Measurements from ENCODE around the gene TRPV5.
A peak's percentile ranks its signal among the peaks of the same experiment; 100 is the strongest.

The TRPV5 gene

DNA sequence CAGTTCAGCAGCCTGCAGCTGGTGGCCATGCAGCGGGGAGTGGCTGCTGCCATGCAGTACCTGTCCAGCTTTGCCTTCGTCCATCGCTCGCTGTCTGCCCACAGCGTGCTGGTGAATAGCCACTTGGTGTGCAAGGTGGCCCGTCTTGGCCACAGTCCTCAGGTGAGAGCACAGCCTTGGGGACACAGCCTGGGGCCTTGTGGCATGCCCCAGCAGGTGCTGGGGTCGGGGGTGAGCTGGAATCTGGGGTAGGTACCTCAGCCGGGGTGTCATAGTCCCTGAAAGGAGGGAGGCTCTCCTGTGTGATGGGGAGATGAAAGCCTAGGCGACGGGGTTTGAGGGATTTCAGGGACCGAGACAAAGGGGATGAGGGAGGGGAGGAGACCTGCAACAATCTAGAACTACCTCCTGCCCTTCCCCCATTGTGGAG lies 64.5 kb downstream of the TRPV5 start:
- Mint-ChIP-seq H3K4me3 (no peak overlapping the region), H3K27me3 (no peaks in the 10 kb centered on the region), H3K36me3 (ENCODE audit: low read depth) (peaks cover 9% of the 10 kb centered on the region), H3K4me1 (ENCODE audit: low read depth) (no peaks in the 10 kb centered on the region), H3K27ac (no peak overlapping the region), H3K9me3 (no peaks in the 10 kb centered on the region)
- no peak for DNase-seq

GRCh38 chr7:142868188-142868985 lies 65.2 kb downstream of the TRPV5 start:
- Mint-ChIP-seq H3K27ac (no peak overlapping the region), H3K4me3 (no peak overlapping the region), H3K9me3 (no peaks in the 10 kb centered on the region), H3K4me1 (ENCODE audit: low read depth) (no peaks in the 10 kb centered on the region), H3K27me3 (no peaks in the 10 kb centered on the region), H3K36me3 (ENCODE audit: low read depth) (peaks cover 14% of the 10 kb centered on the region)
- no peak for DNase-seq

DNA sequence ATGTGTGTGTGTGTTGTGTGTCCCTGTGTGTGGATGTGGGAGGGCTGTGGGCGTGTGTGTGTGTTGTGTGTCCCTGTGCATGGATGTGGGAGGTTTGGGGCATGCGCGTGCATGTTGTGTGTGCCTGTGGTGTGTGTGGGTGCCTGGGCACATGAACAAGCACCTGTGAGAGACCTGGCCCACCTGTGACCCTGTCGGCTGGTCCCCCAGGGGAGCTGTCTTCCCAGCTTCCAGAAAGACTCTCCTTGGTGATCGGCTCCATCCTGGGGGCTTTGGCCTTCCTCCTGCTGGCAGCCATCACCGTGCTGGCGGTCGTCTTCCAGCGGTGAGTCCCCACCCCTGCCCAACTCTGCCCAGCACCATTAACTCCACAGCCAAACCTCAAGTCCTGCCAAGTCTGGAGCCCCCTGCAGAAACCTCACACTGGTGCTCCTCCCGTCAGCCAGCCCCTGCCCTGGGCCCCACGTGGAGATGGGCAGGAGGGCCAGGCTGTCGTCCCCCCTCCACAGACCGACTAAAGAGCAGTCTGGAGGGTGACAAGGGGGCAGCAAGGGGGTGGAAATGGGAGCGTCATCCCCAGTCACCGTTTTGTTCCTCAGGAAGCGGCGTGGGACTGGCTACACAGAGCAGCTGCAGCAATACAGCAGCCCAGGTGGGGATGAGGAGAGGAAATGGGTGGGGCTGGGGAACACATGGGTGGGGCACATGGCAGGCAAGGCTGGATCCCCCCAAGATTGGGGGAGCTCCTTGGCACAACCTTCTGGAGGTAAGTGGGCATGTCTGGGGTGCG lies 66.0 kb downstream of the TRPV5 start:
- Mint-ChIP-seq H3K27ac (peak overlapping the region; percentile 40), H3K27me3 (no peaks in the 10 kb centered on the region), H3K36me3 (ENCODE audit: low read depth) (peaks cover 19% of the 10 kb centered on the region), H3K4me3 (no peak overlapping the region), H3K4me1 (ENCODE audit: low read depth) (no peaks in the 10 kb centered on the region), H3K9me3 (no peaks in the 10 kb centered on the region)
- no peak for DNase-seq

- no peak overlapping the region for H3K4me3 Mint-ChIP-seq
- DNase-seq: no peak
- peak overlapping the region; percentile 40 for H3K27ac Mint-ChIP-seq
- no peaks in the 10 kb centered on the region for H3K4me1 Mint-ChIP-seq (ENCODE audit: low read depth)
- no peaks in the 10 kb centered on the region for H3K27me3 Mint-ChIP-seq
- H3K9me3 Mint-ChIP-seq: no peaks in the 10 kb centered on the region
- peaks cover 19% of the 10 kb centered on the region for H3K36me3 Mint-ChIP-seq (ENCODE audit: low read depth)
Measured at GRCh38 chr7:142867097-142867378, 66.5 kb downstream of the TRPV5 start.

- H3K27me3 Mint-ChIP-seq: no peaks in the 10 kb centered on the region
- DNase-seq: no peak
- H3K4me1 Mint-ChIP-seq (ENCODE audit: low read depth): no peaks in the 10 kb centered on the region
- no peak overlapping the region for H3K4me3 Mint-ChIP-seq
- peaks cover 19% of the 10 kb centered on the region for H3K36me3 Mint-ChIP-seq (ENCODE audit: low read depth)
- no peak overlapping the region for H3K27ac Mint-ChIP-seq
- H3K9me3 Mint-ChIP-seq: no peaks in the 10 kb centered on the region
Measured at GRCh38 chr7:142866361-142867096, 67.0 kb downstream of the TRPV5 start.

DNA sequence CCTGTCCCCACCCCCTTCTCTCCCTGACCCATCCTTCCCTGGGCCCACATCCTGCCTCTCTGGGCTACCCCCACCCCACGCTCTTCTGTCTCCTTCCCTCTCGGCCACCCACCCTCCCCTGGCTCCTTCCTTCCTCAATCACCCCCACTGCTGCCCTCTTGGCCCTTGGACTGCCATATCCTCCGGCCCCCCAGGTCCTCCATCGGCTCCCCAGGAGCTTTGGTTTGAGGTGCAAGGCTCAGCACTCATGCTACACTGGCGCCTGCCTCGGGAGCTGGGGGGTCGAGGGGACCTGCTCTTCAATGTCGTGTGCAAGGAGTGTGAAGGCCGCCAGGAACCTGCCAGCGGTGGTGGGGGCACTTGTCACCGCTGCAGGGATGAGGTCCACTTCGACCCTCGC lies 67.8 kb downstream of the TRPV5 start:
- DNase-seq: no peak
- H3K9me3 Mint-ChIP-seq: no peaks in the 10 kb centered on the region
- no peaks in the 10 kb centered on the region for H3K4me1 Mint-ChIP-seq (ENCODE audit: low read depth)
- H3K27ac Mint-ChIP-seq: no peak overlapping the region
- no peak overlapping the region for H3K4me3 Mint-ChIP-seq
- no peaks in the 10 kb centered on the region for H3K27me3 Mint-ChIP-seq
- H3K36me3 Mint-ChIP-seq (ENCODE audit: low read depth): peaks cover 18% of the 10 kb centered on the region

DNA sequence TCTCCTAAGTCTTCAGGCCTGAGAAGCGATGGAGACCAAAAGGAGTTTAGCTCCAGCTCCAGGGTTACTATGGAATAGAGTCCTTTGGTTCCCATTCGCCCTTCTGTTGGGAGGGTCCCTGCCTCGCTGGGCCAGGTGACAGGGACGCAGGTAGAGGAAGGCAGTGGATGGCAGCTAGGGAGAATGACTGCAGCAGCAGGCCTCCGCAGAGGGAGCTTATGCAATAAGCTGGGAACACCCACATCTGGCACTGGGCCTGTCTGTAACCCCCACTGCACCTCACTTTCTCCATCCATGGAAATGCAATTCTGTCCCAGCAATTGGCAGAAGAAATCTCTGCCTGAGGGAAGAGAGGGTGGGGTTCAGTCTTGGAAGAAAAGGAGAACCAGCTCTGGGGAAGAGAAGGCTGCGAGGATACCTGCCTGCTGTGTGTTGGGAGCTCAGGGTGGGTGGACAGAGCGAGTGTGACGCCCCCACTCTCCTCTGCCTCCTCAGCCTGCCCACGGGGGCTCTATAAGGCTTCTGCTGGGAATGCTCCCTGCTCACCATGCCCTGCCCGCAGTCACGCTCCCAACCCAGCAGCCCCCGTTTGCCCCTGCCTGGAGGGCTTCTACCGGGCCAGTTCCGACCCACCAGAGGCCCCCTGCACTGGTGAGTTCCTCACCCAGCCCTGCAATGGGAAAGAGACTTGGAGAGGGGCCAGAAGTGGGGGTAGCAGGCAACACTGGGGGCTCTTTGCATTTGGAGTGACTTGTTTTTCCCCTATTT lies 68.4 kb downstream of the TRPV5 start:
- no peaks in the 10 kb centered on the region for H3K9me3 Mint-ChIP-seq
- H3K36me3 Mint-ChIP-seq (ENCODE audit: low read depth): peaks cover 17% of the 10 kb centered on the region
- no peak overlapping the region for H3K4me3 Mint-ChIP-seq
- no peaks in the 10 kb centered on the region for H3K27me3 Mint-ChIP-seq
- no peak for DNase-seq
- no peaks in the 10 kb centered on the region for H3K4me1 Mint-ChIP-seq (ENCODE audit: low read depth)
- no peak overlapping the region for H3K27ac Mint-ChIP-seq

GRCh38 chr7:142863891-142864685 lies 69.5 kb downstream of the TRPV5 start:
- peaks cover 10% of the 10 kb centered on the region for H3K36me3 Mint-ChIP-seq (ENCODE audit: low read depth)
- no peak overlapping the region for H3K27ac Mint-ChIP-seq
- no peak for DNase-seq
- no peaks in the 10 kb centered on the region for H3K27me3 Mint-ChIP-seq
- no peak overlapping the region for H3K4me3 Mint-ChIP-seq
- peaks cover 3% of the 10 kb centered on the region for H3K4me1 Mint-ChIP-seq (ENCODE audit: low read depth)
- no peaks in the 10 kb centered on the region for H3K9me3 Mint-ChIP-seq

DNA sequence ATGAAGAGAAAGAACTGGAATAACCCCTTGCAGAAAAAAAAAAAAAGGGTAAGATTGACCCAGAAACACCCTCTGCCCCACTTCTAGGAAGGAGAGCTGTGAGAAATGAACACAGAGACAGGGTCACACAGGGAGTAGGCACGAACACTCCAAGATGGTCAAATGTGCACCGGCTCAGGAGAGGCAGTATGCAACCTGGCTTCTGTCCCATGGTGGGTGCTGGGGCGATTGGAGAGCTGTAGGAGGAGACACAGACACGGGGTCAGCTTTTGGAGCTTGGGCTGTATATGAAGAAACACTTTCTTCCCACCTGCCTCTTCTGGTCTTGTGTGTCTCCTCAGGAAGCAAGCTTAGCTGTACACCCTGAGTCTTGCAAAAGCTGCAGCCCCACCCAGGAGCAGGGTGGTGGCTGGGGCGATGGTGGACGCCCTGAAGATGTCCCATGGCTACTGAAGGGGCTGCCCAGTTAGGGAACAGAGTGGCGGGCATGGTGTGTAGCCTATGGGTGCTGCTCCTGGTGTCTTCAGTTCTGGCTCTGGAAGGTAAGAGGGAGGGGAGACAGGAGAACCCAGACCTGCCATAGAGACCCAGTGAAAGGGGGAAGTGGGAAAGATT lies 70.7 kb downstream of the TRPV5 start:
- Mint-ChIP-seq H3K36me3 (ENCODE audit: low read depth) (peaks cover 10% of the 10 kb centered on the region), H3K27me3 (no peaks in the 10 kb centered on the region), H3K4me1 (ENCODE audit: low read depth) (peaks cover 3% of the 10 kb centered on the region), H3K4me3 (no peak overlapping the region), H3K9me3 (no peaks in the 10 kb centered on the region), H3K27ac (peak overlapping the region; percentile 23)
- no peak for DNase-seq

DNA sequence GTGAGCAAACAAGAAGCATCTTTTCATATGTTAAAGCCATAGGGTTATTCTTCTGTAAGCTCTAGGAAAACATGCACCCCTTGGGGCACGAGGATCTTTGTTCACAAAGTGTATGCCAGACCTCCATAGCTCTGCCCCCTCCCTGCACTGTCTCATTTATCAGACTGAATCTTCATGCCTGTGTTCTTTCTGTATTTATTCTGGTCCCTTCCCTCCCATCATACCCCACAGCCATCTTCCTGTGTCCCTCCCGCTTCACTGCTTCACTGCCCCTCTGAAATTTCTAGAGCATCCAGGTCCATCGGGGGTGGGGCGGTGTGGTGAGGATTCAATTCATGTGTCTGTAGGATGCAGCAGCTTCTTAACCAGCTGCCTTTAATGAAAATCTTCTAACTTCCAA lies 71.2 kb downstream of the TRPV5 start:
- no peaks in the 10 kb centered on the region for H3K9me3 Mint-ChIP-seq
- H3K4me1 Mint-ChIP-seq (ENCODE audit: low read depth): peaks cover 5% of the 10 kb centered on the region
- peaks cover 10% of the 10 kb centered on the region for H3K36me3 Mint-ChIP-seq (ENCODE audit: low read depth)
- H3K4me3 Mint-ChIP-seq: no peak overlapping the region
- H3K27ac Mint-ChIP-seq: no peak overlapping the region
- DNase-seq: no peak
- no peaks in the 10 kb centered on the region for H3K27me3 Mint-ChIP-seq

GRCh38 chr7:142860968-142861367 lies 72.6 kb downstream of the TRPV5 start:
- peaks cover 16% of the 10 kb centered on the region for H3K4me1 Mint-ChIP-seq (ENCODE audit: low read depth)
- H3K9me3 Mint-ChIP-seq: no peaks in the 10 kb centered on the region
- no peaks in the 10 kb centered on the region for H3K27me3 Mint-ChIP-seq
- no peak for DNase-seq
- H3K36me3 Mint-ChIP-seq (ENCODE audit: low read depth): peaks cover 10% of the 10 kb centered on the region
- H3K27ac Mint-ChIP-seq: no peak overlapping the region
- no peak overlapping the region for H3K4me3 Mint-ChIP-seq

DNA sequence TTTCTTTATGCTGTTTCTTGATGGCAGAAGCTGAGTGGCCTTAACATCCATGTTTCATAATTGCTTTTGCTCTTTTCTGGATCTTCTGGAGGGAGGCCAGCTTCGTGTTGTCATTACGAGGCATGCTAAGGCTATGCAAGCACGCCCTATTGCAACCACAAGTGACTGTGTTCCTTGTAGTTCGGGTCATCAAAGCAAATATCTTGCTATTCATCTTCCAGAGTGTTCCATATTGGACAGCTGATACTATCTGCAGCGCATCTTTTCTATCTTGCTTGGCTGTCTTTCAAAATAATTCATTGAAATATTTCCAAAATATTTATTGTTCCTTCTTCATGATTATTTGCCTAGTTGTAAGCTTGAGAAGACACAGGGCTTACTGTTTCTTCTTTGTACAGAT lies 73.7 kb downstream of the TRPV5 start:
- H3K27ac Mint-ChIP-seq: no peak overlapping the region

DNA sequence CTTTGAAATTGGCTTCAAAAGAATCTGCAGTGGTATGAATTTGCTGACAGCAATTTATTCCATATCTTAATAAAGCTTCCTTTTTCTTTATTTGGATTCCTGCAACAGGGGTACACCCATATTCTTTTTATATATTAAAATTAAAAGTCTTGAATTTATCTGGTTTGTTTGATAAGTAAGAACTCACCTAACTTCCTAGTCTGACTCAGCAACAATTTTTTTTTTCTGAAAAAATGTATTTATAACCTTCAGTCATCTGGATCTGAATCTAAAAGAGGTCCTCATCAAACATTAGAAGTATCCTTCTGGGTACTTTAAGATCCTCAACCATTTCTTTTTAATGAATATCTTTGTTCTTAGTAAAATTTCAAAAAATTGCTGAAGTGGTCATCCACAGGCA lies 74.1 kb downstream of the TRPV5 start:
- Mint-ChIP-seq H3K27ac (no peak overlapping the region), H3K27me3 (no peaks in the 10 kb centered on the region)

More for the DNA sequence above, 73.7 kb downstream of the TRPV5 start:
- DNase-seq: no peak
- Mint-ChIP-seq H3K36me3 (ENCODE audit: low read depth) (peaks cover 10% of the 10 kb centered on the region), H3K27me3 (no peaks in the 10 kb centered on the region), H3K4me1 (ENCODE audit: low read depth) (peaks cover 20% of the 10 kb centered on the region), H3K4me3 (no peak overlapping the region), H3K9me3 (no peaks in the 10 kb centered on the region)

More for the DNA sequence above, 74.1 kb downstream of the TRPV5 start:
- Mint-ChIP-seq H3K4me1 (ENCODE audit: low read depth) (peaks cover 20% of the 10 kb centered on the region), H3K36me3 (ENCODE audit: low read depth) (peaks cover 12% of the 10 kb centered on the region), H3K9me3 (no peaks in the 10 kb centered on the region), H3K4me3 (no peak overlapping the region)
- DNase-seq: no peak
